Retinal pigment epithelial cell (primary cell): ENCODE data around the gene NUBP2.
A peak's percentile ranks its signal among the peaks of the same experiment; 100 is the strongest.

ENCODE experiments used
- DNase-seq: peaks from one replicate; pipeline ENCODE4 v3.0.0-alpha.2; 2010; ENCODE audit warnings: low read depth
- H3K4me3 ChIP-seq: 2 replicates; pipeline ENCODE4 v1.5.1; 2011; ENCODE audit warnings: mild to moderate bottlenecking, low read length, control low read depth, moderate library complexity
- CTCF ChIP-seq: conservative IDR thresholded peaks from 2 replicates; pipeline ENCODE4 v1.5.1; 2011; ENCODE audit warnings: low read depth, low read length, control low read depth, inconsistent platforms

NUBP2 gene

GRCh38 chr16:1791256-1791942, 8.6 kb downstream of the NUBP2 start:
- TF ChIP-seq CTCF, result no peak
- no peak overlapping the region for H3K4me3 ChIP-seq
- no peak for DNase-seq

GRCh38 chr16:1791943-1792812, 9.4 kb downstream of the NUBP2 start:
- DNase-seq, result no peak
- H3K4me3 ChIP-seq, result no peak overlapping the region
- TF ChIP-seq CTCF, result no peak

GRCh38 chr16:1792836-1793577, 10.2 kb downstream of the NUBP2 start:
- no peak for TF ChIP-seq CTCF
- peak overlapping the region; percentile 14 for H3K4me3 ChIP-seq
- DNase-seq, result no peak

GRCh38 chr16:1793578-1794220, 10.9 kb downstream of the NUBP2 start, which contains the start of gene IGFALS:
IGFALS (minus strand) TSS chr16:1793705; CDS start chr16:1793652, 53 bp downstream.
- no peak for DNase-seq
- peak within 1 kb of the TSS; percentile 20 for H3K4me3 ChIP-seq
- TF ChIP-seq CTCF, result no peak

- TF ChIP-seq CTCF, result no peak
- peak overlapping the region; percentile 20 for H3K4me3 ChIP-seq
- DNase-seq, result no peak
Measured at GRCh38 chr16:1794221-1794871, 11.6 kb downstream of the NUBP2 start.
